Measurements from ENCODE around the gene DENND10. TPM values are rescaled to one million over a fixed set of nuclear protein-coding genes. Genes with fewer than 3 reads are reported as not detected.

Gene DENND10
- total and polyA plus RNA-seq, 2 donors (not counting 3 experiments of a cell fraction or from before 2014, with no cell fraction given): 39.1 to 50.1 TPM

- TF ChIP-seq FOS (IDR thresholded peaks at IDR 0.05; ENCODE audit: borderline replicate concordance, insufficient read depth, low read length) (no peak), CTCF (IDR thresholded peaks at IDR 0.05; ENCODE audit: extremely low read depth in 1 of 2, insufficient read depth in 1 of 2, low read depth in 1 of 2, low read length in 2 of 2) (no peak), GATA2 (IDR thresholded peaks at IDR 0.05; ENCODE audit: insufficient read depth, insufficient read length, low read depth, low read length) (no peak), JUN (IDR thresholded peaks at IDR 0.05; ENCODE audit: borderline replicate concordance, insufficient read depth, insufficient read length, low read depth) (no peak), MAX (IDR thresholded peaks at IDR 0.05; ENCODE audit: insufficient read depth, insufficient read length) (no peak), EZH2 (IDR thresholded peaks at IDR 0.05; ENCODE audit: borderline replicate concordance, low read depth, low read length, severe bottlenecking) (no peak), POLR2A (IDR thresholded peaks at IDR 0.05; ENCODE audit: low read depth, low read length) (no peak), MYC (IDR thresholded peaks at IDR 0.05; ENCODE audit: low read depth, low read length) (no peak), POLR2AphosphoS5 (IDR thresholded peaks at IDR 0.05; ENCODE audit: insufficient read depth, low read depth, low read length) (no peak)
- no peak overlapping the region for H3K9ac ChIP-seq (replicated peaks; ENCODE audit: extremely low read depth, insufficient read depth, low read length)
- ChIA-PET POLR2A (interaction anchor here (0.7 kb wide), 1 partner anchor 661 kb away, joined by 5 read pairs; no protein-coding TSS in a partner anchor), CTCF (no interaction called here)
- FAIRE-seq (no peak), DNase-seq (ENCODE audit: low read depth, low spot score) (no peak)
- no peaks in the 10 kb centered on the region for H3K79me2 ChIP-seq (ENCODE audit: control insufficient read depth, insufficient read depth, low read length)
- H3K9me1 ChIP-seq (replicated peaks; ENCODE audit: control insufficient read depth, extremely low read depth, insufficient read depth, low read length): no peaks in the 10 kb centered on the region
- no peaks in the 10 kb centered on the region for H3K4me1 ChIP-seq (ENCODE audit: control insufficient read depth, extremely low read depth, insufficient read depth, low read length)
- no peak overlapping the region for H3K4me3 ChIP-seq (replicated peaks in 1 of 3; ENCODE audit: insufficient read depth in 1 of 3, low read depth in 1 of 3, low read length in 3 of 3)
- H3K36me3 ChIP-seq (ENCODE audit: control insufficient read depth in 2 of 2, extremely low read depth in 1 of 2, insufficient read depth in 2 of 2, low read length in 2 of 2): peaks cover 9 to 15% of the 10 kb centered on the region in 2 experiments
- no peak overlapping the region for H3K4me2 ChIP-seq (ENCODE audit: insufficient read depth, low read length)
- H3K9me3 ChIP-seq (replicated peaks; ENCODE audit: control insufficient read depth, insufficient read depth, low read length): no peaks in the 10 kb centered on the region
- no peak overlapping the region for H3K27ac ChIP-seq (ENCODE audit: insufficient read depth, low read depth, low read length)
- BruUV-seq (replicated peaks): no TSS peak
- H3K27me3 ChIP-seq (ENCODE audit: control insufficient read depth in 2 of 2, insufficient read depth in 2 of 2, low read length in 2 of 2): no peaks in the 10 kb centered on the region
- intact Hi-C loops (cut with micrococcal nuclease) (no loop called here), dilution Hi-C loops (cut with MboI; ENCODE audit: extremely low pct_ligation_motif_present, low sequenced_read_pairs) (no loop called here)
- H4K20me1 ChIP-seq (replicated peaks; ENCODE audit: control insufficient read depth, extremely low read depth, insufficient read depth, low read length): no peaks in the 10 kb centered on the region
- no peak overlapping the region for H2AFZ ChIP-seq (ENCODE audit: low read depth, low read length)
These were observed 15.5 kb downstream of the DENND10 start for GRCh38 chr10:119119400-119119799.
